ENCODE measurements around the gene MYL3. TPM values are rescaled to one million over a fixed set of nuclear protein-coding genes. Genes with fewer than 3 reads are reported as not detected.

MYL3 gene
- total RNA-seq, 1 experiment from 2014 or later: not detected

DNA sequence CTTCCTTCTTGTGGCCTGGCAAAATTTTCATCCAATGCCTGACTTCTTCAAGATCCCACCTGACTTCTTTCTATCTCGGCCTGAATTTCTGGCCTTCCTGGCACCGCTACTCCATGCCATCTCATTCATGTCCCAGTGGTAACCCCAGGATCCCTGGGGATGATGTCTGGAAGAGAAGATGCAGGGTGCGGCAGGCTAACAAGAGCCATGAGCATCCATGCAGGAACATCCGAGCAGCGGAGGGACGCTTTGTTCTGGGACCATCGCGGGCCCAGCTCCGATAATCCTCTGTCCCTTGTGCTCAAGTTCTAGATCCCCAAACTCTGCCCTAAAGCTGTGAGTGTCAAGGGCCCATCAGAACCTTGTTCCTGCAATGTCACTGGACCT, 10.9 kb downstream of the MYL3 start:
- no peaks in the 10 kb centered on the region for H3K9me3 ChIP-seq (ENCODE audit: insufficient read depth, low read depth)
- ChIA-PET POLR2A (ENCODE audit: unreplicated experiment) (no interaction called here), CTCF (no interaction called here)
- H3K4me3 ChIP-seq: no peak overlapping the region
- no peaks in the 10 kb centered on the region for H3K36me3 ChIP-seq (ENCODE audit: low read depth)
- H3F3A ChIP-seq (ENCODE audit: insufficient read depth, low read depth): no peaks in the 10 kb centered on the region
- no peaks in the 10 kb centered on the region for H3K4me1 ChIP-seq (replicated peaks; ENCODE audit: insufficient read depth)
- H4K20me1 ChIP-seq (ENCODE audit: insufficient read depth): no peaks in the 10 kb centered on the region
- H3K4me2 ChIP-seq: no peak overlapping the region
- no TSS peak for BruUV-seq (replicated peaks)
- no peaks in the 10 kb centered on the region for H3K9me2 ChIP-seq (ENCODE audit: insufficient read depth)
- no peak overlapping the region for H2AFZ ChIP-seq
- H3K27ac ChIP-seq: no peak overlapping the region
- H3K79me2 ChIP-seq (ENCODE audit: low read depth): no peaks in the 10 kb centered on the region
- peaks cover 3% of the 10 kb centered on the region; the same call in 1 of the 2 replicates for H3K27me3 ChIP-seq (ENCODE audit: insufficient read depth, low read depth)
- intact Hi-C loops (cut with micrococcal nuclease; ENCODE audit: unreplicated experiment): no loop called here
- no peak for DNase-seq
- no peak for TF ChIP-seq EZH2 (IDR thresholded peaks at IDR 0.05; ENCODE audit: low read depth)
- TF ChIP-seq, protein P1, sequence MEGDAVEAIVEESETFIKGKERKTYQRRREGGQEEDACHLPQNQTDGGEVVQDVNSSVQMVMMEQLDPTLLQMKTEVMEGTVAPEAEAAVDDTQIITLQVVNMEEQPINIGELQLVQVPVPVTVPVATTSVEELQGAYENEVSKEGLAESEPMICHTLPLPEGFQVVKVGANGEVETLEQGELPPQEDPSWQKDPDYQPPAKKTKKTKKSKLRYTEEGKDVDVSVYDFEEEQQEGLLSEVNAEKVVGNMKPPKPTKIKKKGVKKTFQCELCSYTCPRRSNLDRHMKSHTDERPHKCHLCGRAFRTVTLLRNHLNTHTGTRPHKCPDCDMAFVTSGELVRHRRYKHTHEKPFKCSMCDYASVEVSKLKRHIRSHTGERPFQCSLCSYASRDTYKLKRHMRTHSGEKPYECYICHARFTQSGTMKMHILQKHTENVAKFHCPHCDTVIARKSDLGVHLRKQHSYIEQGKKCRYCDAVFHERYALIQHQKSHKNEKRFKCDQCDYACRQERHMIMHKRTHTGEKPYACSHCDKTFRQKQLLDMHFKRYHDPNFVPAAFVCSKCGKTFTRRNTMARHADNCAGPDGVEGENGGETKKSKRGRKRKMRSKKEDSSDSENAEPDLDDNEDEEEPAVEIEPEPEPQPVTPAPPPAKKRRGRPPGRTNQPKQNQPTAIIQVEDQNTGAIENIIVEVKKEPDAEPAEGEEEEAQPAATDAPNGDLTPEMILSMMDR (conservative IDR thresholded peaks at IDR 0.05): no peak

DNA sequence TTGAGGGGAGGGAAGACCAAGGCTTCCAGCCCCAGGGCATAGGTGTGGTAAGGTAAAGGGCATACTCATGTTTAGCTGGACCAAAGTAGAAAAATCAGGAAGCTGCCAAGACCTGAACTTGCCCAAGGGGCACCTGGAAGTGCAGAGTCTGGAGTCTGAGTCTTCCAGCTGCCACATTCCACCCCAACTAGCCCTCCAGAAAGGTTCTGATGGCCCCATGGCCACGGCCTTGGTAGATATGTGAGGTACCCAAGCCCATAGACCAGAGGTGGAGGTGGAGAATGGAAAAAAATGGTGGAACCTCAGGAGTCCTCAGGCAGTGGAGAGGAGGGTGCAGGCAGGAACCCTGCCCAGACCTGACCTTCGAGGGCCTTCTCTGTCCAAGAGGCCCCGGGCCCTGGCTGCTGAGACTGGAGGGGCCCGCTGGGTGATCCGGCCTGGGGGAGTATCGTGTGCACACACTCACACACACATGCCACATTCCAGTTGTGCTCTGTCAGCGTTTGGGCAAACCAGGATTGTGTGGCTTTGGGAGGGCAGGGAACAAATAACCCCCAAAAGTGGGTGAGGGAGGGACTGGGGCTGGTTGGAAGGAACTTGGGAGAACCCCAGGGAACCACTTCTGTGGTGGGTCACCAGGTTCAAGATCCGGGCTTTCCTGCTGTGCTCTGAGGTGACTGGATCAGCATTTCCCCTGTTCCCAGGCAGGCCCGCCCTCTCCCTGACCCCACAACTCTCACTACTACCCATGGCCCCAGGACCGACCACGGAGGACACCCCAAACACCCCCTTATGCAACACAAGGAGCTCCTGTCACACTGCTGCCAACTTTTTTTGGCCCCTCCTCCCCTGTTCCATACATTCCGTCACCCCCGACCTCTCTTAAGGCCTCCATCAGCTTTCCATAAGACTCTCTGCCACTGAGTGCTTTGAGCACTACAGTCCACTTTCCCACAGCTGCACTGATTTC, 11.6 kb downstream of the MYL3 start:
- Histone ChIP-seq H3K27ac (no peak overlapping the region), H3K79me2 (ENCODE audit: low read depth) (no peaks in the 10 kb centered on the region), H2AFZ (no peak overlapping the region), H3K36me3 (ENCODE audit: low read depth) (no peaks in the 10 kb centered on the region), H4K20me1 (ENCODE audit: insufficient read depth) (no peaks in the 10 kb centered on the region), H3F3A (ENCODE audit: insufficient read depth, low read depth) (no peaks in the 10 kb centered on the region), H3K9me2 (ENCODE audit: insufficient read depth) (no peaks in the 10 kb centered on the region), H3K9me3 (ENCODE audit: insufficient read depth, low read depth) (no peaks in the 10 kb centered on the region), H3K27me3 (ENCODE audit: insufficient read depth, low read depth) (peaks cover 3% of the 10 kb centered on the region; the same call in 1 of the 2 replicates), H3K4me3 (no peak overlapping the region), H3K4me2 (no peak overlapping the region), H3K4me1 (replicated peaks; ENCODE audit: insufficient read depth) (no peaks in the 10 kb centered on the region)
- no peak for DNase-seq
- no peak for TF ChIP-seq EZH2 (IDR thresholded peaks at IDR 0.05; ENCODE audit: low read depth)
- TF ChIP-seq, protein P1 (conservative IDR thresholded peaks at IDR 0.05): no peak
- intact Hi-C loops (cut with micrococcal nuclease; ENCODE audit: unreplicated experiment): no loop called here
- BruUV-seq (replicated peaks): no TSS peak
- CTCF ChIA-PET: no interaction called here
- POLR2A ChIA-PET (ENCODE audit: unreplicated experiment): no interaction called here

DNA sequence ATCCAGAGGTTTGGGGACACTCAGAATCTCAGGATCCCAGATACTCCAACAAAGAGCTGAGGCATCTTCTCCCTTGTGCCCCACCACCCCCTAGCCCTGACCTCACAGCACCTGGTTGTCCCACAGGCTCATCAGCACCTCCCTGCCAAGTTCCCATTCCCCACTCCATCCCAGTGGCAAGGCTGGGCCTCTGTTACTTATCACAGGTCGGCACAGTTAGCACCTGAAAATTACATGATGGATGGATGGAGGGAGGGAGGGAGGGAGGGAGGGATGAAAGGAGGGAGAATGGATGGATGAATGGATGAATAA, 12.8 kb downstream of the MYL3 start:
- Histone ChIP-seq H3K36me3 (ENCODE audit: low read depth) (no peaks in the 10 kb centered on the region), H3K9me3 (ENCODE audit: insufficient read depth, low read depth) (no peaks in the 10 kb centered on the region), H3K4me2 (no peak overlapping the region), H3K4me1 (replicated peaks; ENCODE audit: insufficient read depth) (0 out of 2 replicates have a peak, but pooled peaks cover 5% of the 10 kb centered on the region), H3K27me3 (ENCODE audit: insufficient read depth, low read depth) (no peaks in the 10 kb centered on the region), H3K9me2 (ENCODE audit: insufficient read depth) (no peaks in the 10 kb centered on the region), H3K4me3 (no peak overlapping the region), H3K27ac (no peak overlapping the region), H2AFZ (no peak overlapping the region), H3F3A (ENCODE audit: insufficient read depth, low read depth) (no peaks in the 10 kb centered on the region), H4K20me1 (ENCODE audit: insufficient read depth) (no peaks in the 10 kb centered on the region), H3K79me2 (ENCODE audit: low read depth) (no peaks in the 10 kb centered on the region)
- no TSS peak for BruUV-seq (replicated peaks)
- no peak for DNase-seq
- intact Hi-C loops (cut with micrococcal nuclease; ENCODE audit: unreplicated experiment): no loop called here
- POLR2A ChIA-PET (ENCODE audit: unreplicated experiment): no interaction called here
- no peak for TF ChIP-seq EZH2 (IDR thresholded peaks at IDR 0.05; ENCODE audit: low read depth)
- TF ChIP-seq, protein P1 (conservative IDR thresholded peaks at IDR 0.05): no peak
- CTCF ChIA-PET: no interaction called here
